ENCODE results near the gene IDH3A.

- TF ChIP-seq CTCF (IDR thresholded peaks at IDR 0.05) (no peak), POLR2A (IDR thresholded peaks at IDR 0.05) (no peak)
Observed at GRCh38 chr15:78133801-78134200, 15.4 kb upstream of the IDH3A start.
